Measurements from ENCODE around the gene PRR4.

The PRR4 gene

DNA sequence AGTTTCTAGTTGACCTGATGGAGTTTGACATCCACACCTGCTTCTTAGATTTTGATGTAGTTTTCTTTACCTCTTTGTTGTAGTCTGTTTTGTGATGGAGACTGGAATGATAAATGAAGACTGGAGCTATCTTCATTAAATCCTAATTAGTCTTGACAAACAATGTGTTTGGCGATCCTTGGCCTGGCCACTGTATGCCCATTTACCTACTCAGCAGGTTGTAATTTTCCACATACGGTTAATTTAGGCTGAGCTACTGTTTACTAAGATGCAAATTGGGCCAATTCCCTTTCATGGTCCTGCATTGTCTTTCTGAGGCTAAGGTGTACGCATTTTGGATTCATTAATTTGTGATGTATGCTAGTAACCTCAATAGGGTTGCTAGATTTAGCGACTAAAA, 46.7 kb downstream of the PRR4 start, which contains the start of gene TAS2R7:
Gene TAS2R7 (minus strand): TSS at position 41 of the 400 bp plus-strand sequence. CDS start 57 bp downstream, outside the sequence.
- DNase-seq (ENCODE audit: low read depth in 1 of 2, low spot score in 1 of 2): no peak

DNA sequence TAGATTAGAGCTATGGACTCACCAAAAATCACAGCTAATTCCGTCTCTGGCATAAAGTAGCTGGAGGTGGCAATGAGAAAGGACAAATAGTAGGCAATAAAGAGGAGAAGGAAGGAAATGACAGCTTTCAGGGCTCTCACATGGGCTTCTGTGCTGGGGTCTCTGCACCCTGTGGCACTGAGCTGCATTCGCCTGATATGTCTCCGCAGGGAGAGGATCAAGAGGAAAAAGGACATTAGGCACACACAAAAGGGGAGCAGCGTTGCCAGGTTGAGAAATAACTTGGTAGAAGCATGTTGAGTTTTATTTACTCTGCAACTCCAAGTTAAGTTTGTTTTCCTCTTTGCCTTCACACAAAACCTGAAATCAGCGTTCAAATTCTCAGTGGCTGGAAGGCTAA, 47.5 kb downstream of the PRR4 start:
- DNase-seq (ENCODE audit: low read depth in 1 of 2, low spot score in 1 of 2): no peak

All from activated T-helper 1 cell treated with anti-CD3 and anti-CD28 coated beads, Interleukin-2, amount 50 U/mL, for 16 hours (primary cell).